ENCODE measurements around the gene MAML3.

Gene MAML3

GRCh38 chr4:140123666-140124377 lies 30.2 kb downstream of the MAML3 start:
- DNase-seq = no peak

DNA sequence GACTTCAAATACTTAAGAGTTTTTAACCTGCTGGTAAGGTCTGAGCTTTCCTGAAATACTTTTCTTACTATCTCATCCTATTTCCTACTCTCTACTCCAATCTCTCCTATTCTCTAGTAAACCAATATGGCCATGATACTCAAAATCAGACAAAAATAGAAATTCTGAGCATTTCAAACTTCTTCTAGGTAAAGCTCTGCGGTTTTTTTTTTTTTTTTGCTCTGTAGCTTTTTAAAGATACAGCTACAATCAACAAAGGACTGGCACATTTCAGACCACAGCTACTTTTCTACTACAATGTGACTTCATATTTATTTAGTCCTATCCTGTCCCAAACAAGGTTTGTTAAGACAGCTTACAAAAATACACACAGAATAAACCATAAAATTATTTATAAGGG lies 31.1 kb downstream of the MAML3 start:
- no peak for DNase-seq

GRCh38 chr4:140121646-140122045 lies 32.3 kb downstream of the MAML3 start:
- DNase-seq = no peak

DNA sequence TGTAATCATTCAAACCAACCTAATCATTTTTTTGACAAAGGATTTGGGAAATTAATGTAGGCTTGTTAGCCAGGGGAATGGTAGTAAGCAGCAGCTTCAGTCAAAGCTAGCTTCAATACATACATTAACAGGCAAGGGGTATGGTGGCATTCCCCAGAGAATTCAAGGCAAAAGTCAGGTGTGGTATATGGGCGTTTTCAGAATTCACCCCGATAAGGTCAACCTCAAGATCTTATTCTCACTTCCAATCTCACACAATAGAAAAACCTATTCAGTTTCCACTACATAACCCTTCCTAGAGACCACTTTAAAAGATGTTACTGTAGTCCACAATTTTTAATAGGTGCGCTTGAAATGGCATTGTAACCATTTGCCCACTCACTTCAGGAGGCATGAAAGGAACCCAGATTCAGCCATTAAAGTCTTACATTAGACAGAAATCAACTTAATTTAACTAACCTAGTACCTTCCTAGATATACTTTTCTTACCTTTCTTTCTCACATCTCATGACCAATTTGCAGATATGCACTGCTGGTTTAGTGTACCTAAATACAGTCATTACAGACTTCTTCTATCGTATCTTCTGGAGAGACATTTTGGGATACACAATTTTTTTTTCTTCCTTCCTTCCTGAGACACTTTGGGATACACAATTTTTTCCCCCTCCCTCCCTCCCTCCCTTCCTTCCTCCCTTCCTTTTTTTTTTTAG lies 34.9 kb downstream of the MAML3 start:
- no peak for DNase-seq

- no peak for DNase-seq
Measured at GRCh38 chr4:140117947-140118346, 36.0 kb downstream of the MAML3 start.

GRCh38 chr4:140116442-140117104 lies 37.4 kb downstream of the MAML3 start:
- DNase-seq = peak; percentile 50

DNA sequence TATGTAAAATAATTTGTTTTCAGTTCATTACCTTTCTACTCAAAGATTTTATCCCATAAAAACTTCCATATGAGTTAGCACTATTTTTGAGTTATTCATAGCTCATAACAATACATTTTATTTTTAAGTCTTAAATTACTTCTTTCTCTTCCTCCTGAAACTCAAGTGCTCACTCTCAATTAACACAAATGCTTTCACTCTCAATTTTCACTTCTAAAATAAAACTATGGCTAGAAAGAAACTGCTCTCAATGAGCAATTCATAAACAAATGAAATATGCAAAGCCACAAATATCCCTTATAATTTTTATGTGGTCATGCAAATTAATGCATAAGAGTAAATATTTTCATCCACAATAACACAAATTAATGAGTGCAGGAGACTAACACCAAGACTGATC lies 38.8 kb downstream of the MAML3 start:
- DNase-seq = no peak

GRCh38 chr4:140113653-140114052 lies 40.3 kb downstream of the MAML3 start:
- DNase-seq = no peak

DNA sequence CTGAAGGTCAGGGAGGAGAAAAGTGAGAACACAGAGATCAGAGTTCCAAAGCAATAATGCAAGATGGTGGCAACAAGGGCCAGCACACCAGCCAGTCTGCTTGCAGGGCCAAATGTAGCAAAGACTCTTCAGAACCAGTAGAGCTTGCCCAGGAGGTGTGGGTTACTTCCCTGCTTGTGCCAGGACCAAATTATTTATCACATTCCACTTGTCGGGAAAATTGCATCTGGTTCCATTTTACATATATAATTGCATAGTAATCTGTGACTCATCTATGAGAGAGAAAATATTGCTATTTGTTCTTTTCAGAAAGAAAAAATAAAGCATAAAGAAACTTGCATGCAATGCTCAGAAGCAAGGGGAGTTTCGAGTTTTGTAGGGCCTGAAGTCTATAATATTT lies 41.4 kb downstream of the MAML3 start:
- peak; percentile 81 for DNase-seq

GRCh38 chr4:140111256-140111655 lies 42.7 kb downstream of the MAML3 start:
- peak; percentile 59 for DNase-seq

DNA sequence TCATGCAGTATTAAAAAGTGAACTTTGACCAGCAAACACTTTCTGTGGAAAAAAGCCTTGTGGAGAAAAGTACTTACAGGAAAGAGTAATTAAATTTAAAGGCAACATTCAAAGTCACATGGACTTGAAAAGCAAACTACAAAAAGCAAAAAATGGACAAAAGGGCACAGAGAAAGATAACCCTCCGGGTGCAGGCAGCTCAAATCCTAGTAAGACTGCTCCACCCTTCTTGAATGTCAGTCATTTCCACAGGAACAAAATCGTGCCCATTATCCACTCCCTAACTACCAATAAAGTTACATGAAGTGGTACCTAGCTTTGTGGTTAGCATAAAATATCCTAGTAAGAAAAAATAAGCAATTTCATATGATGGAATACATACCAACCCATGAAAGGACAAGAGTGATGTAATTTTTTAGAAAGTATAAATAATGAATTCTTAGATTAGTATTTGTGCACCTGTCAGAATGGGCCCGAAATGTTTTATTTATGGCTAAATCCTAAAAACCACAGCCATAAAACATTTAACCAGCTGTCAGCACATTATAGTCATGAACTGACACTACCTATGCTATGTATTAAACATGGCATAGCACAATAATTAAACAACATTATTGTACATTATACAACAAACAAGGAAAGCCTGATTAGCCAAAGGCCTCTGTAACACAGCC lies 43.3 kb downstream of the MAML3 start:
- peak; percentile 50 for DNase-seq

- DNase-seq = no peak
Measured at GRCh38 chr4:140109737-140110136, 44.2 kb downstream of the MAML3 start.

DNA sequence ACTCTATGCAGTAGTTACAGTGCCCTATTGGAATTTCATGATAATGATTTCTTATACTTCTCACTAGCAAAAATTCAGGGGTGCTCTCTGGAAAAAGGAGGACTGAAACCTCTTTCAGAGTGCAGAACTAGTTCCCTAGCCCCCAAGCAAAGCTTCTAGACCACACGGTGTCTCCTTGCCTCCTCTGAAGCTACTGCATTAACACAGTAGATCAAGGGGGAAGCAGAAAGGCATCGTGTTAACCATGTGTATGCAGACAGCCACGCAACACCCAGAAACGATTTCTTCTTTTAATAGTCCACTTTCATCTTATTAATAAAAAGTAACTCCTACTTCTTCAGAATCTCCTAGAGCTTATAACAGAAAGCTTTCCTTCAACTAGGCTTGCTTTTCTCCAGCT lies 44.7 kb downstream of the MAML3 start:
- no peak for DNase-seq

GRCh38 chr4:140108713-140109230 lies 45.2 kb downstream of the MAML3 start:
- no peak for DNase-seq

DNA sequence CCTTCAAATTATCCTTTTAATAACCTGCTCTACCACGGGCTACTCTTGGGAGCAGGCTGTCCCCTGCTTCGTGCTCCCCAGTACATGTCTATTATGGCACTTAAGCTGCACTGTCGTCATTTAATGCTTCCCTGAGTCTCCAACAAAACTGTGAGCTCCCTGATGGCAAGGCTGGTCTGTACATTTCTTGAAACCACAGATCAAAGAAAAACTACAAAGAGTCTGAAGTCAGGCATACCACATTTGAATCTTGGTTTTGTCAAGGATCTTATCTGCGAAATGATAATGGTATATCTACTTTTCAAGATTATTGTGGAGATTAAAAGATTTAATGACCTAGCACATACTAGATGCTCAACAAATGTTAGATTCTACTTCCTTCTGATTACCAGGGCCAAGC lies 45.7 kb downstream of the MAML3 start:
- DNase-seq = no peak

- no peak for DNase-seq
Measured at GRCh38 chr4:140106289-140106844, 47.6 kb downstream of the MAML3 start.

DNA sequence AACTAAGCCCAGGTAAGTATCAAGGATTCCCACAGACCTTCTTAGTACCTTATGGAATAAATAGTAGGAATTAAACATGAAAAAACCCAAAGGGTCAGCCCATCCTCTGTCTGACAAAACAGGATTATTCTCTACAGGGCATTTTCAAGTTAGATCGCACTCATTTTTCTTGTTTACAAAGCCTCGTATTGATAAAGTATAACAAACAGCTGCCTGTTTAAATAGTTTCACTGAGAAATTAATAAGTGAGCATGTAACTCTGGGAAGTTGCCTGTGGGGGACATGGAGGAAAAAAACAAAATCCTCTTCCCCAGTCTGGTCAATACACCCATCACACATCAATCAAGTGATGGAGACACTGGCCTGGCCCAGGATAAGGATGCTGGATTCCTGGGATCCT lies 48.5 kb downstream of the MAML3 start:
- no peak for DNase-seq

- peak; percentile 80 for DNase-seq
Measured at GRCh38 chr4:140103676-140104075, 50.3 kb downstream of the MAML3 start.

DNA sequence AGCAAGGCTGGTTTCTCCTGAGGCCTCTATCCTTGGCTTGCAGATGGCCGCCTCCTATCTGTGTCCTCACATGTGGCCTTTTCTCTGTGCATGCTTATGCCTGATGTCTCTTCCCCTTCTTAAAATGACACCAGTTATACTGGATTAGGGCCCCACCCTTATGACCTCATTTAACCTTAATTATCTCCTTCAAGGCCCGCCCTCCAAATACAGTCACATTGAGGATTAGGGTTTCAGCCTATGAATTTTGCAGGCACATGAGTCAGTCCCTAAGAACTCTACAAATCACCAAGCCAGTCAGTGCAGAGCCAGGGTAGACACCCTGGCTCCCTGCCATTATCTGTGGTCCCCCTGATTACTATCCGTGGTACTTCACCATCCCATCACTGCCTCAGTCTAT lies 51.6 kb downstream of the MAML3 start:
- DNase-seq = peak; percentile 81

DNA sequence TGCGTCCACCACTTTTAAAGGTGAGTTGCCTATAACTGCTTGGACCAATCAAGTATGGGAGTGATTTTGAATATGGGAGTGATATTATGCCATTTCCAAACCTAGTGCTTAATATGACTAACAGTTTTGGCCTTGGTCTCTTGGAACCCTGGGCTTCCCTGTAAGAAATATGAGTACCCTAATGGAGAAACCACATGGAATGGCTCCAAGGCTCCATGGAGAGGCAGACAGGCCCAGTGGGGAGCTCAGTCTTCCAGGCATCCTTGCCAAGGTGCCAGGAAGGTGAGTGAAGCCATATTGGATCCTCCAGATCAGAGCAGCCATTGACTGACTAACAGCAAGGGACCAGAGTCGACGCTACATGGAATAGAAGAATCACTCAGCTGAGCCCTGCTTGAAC lies 53.2 kb downstream of the MAML3 start:
- no peak for DNase-seq

GRCh38 chr4:140099983-140100382 lies 54.0 kb downstream of the MAML3 start:
- DNase-seq = no peak

DNA sequence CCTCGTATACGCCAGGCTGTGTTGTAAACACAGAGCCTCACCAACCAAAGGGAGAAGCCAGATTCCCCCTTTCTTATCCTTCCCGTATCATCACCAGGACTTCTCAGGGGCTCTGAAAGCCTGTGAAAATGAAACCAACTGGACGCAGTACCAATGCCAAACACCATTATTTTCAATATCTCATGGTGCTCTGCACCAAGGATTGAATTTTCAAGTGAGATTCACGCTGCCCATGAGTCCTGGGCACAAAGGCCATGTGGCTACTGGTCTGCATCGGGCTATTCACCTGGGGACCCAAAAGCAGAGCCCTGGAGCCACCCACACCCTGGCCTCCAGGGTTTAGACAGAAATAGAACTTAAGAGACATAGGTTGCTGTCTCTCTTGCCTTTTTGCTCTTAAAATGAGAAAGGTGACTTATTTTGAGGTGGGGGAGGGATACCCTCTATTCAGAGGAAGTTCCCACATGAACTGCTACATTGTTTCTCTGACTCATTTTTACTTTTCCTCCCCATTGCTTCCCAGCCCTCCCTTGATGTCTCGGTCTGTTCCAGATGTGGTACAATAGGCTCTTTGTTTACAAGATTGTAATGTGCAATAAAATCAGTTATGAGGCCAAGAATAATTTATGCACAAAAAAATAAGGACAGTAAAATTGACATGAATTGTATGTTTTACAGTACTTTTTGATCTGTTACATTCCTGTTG lies 55.4 kb downstream of the MAML3 start:
- DNase-seq = peak; percentile 64

Data from fibroblast of skin of right biceps (primary cell).